GM19372 (cell line): ENCODE data around the gene CFAP44.
"Not testable (repeated sequence)": the region's sequence is repeated elsewhere in the genome, so short reads cannot be mapped to it uniquely, and the experiment has no call there.

Source experiments
- ATAC-seq: cut with Tn5 transposase; IDR thresholded peaks from one replicate; pipeline ENCODE4 v1.9.1; 2021; ENCODE audit warnings: mild to moderate bottlenecking, low read depth, moderate library complexity; ENCODE audit not compliant: unreplicated experiment

Gene CFAP44, protein sequence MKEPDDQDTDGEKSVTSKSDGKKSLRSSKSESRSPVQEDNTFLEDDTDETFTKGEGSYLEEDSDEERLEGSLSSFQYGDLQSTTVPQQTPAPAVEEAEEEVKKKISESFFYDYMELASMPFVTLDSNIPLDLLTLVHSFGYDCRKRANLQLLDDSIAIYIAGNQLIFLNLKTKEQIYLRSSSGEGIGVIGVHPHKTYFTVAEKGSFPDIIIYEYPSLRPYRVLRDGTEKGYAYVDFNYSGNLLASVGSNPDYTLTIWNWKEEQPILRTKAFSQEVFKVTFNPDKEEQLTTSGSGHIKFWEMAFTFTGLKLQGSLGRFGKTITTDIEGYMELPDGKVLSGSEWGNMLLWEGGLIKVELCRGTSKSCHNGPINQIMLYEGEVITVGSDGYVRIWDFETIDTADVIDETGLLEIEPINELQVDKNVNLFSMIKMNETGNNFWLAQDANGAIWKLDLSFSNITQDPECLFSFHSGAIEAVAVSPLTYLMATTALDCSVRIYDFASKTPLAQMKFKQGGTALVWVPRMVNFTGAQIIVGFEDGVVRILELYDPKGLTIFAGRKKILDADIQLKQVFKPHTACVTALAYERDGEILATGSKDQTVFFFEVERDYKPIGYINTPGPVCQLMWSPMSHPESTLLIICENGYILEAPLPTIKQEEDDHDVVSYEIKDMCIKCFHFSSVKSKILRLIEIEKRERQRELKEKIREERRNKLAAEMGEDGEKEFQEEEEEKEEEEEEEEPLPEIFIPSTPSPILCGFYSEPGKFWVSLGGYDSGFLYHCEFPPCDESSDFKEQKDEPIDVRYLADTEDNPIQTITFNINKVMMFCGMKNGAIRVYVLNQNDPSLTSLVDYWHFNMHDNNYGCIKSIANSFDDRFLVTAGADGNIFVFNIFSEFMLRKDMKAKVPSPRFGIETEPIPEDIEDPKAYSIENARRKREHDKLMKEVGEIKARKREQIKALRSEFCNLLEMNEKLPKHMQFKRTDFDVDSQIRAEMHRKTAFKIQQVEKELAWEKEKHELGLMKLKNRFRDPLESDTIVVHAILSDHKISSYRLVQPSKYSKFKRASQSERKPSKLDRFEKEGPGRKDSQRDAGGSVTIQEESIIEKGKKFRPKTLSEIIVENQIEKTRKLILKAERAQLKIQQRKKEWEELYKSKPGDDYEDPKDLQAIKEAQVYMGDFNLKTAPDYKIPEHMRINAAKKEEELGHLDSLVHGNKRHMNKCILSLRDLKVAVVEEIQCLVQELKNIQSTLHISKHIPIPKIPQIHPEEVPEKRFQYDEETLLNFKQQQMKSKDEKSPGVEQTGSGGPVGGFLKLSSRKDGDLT (N-terminal part only)

DNA sequence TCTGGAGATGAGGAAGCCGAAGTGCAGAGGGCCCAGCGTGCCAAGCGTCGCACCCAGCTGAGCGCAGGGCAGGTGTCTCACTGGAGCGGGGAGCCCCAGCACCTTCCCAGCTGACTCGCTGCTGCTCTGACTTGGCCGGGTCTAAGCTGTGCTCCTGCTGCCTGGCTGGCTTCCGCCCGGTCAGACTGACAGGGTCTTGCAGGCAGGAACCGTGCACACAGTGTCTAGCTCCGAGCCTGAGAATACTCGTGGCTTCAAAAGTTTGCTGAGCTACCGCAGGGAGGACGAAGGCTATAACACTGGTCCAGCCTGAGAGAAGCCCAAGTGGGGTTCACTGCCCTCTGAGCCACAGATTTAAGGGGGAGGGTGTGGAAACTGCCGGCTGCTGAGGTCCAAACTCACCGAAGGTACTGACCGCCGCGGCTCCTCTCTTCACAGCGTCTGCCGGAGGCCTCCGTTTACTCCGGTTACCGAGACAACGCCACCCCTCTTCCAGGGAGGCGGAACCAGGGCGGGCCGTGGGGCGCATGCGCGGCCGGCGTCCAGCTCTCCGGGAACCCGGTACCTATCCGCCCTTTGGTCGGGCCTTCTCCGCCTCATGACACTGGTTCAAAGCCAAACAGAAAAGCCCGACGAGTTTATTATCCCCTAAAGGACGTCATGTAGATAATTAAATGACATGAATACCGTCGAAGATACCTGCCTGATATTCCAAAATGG lies at the start of gene CFAP44:
CFAP44 (minus strand) TSS at position 443 of the 720 bp plus-strand sequence. CDS start 7,829 bp downstream, outside the sequence.
- no peak for ATAC-seq

DNA sequence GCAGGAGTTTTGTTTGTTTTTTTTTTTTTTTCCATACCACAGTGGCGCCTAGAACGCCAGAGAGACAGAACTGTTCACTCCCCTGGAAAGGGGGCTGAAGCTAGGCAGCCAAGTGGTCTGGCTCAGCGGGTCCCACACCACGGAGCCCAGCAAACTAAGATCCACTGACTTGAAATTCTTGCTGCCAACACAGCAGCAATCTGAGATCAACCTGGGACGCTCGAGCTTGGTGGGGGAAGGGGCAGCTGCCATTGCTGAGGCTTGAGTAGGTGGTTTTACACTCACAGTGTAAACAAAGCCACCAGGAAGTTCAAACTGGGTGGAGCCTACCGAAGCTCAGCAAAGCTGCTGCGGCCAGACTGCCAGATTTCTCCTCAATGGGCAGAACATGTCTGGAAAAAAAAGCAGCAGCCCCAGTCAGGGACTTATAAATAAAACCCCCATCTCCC lies 43.9 kb upstream of the CFAP44 start:
- ATAC-seq: no peak

DNA sequence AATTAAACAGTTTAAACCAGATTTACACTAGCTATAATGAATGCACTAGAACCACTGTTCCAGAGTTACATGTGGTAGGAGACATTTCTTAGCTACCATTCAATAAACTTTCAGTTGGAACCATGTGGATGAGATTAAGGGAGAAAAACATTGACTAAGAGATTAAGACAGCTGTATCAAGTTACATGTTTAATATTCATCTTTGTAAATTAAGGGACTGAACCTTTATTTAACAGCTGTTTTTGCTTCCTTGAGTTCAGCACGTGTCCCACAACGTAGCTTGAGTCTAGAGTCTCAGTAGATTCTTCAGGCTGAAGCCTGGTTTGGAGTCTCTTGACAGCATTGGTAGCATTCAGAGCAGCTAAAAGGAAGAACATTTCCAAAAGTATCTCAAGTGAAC lies 27.2 kb upstream of the CFAP44 start:
- no peak for ATAC-seq

DNA sequence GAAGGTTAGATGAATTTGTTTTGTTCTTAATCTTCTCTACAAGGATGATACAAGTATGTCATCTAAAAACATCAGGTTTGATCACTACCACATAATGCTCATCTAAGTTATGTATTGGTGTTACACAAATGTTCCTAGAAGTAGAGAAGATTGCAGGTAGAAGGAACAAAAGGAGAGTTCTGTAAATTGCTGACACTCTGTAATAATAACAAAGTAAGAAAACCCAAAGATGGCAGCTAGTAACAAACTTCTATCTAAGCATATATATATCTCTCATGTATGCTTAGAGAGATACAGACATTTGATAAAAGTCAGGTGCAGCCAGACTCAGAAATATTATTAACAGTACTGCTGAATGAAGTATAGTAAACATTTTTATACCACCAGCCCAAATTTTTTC lies 20.2 kb upstream of the CFAP44 start:
- ATAC-seq: no peak

DNA sequence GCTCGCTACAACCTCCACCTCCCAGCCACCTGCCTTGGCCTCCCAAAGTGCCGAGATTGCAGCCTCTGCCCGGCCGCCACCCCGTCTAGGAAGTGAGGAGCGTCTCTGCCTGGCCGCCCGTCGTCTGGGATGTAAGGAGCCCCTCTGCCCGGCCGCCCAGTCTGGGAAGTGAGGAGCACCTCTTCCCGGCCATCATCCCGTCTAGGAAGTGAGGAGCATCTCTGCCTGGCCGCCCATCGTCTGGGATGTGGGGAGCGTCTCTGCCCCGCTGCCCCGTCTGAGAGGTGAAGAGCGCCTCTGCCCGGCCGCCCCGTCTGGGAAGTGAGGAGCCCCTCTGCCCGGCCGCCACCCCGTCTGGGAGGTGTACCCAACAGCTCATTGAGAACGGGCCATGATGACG lies 17.3 kb upstream of the CFAP44 start:
- not testable (repeated sequence) for ATAC-seq

DNA sequence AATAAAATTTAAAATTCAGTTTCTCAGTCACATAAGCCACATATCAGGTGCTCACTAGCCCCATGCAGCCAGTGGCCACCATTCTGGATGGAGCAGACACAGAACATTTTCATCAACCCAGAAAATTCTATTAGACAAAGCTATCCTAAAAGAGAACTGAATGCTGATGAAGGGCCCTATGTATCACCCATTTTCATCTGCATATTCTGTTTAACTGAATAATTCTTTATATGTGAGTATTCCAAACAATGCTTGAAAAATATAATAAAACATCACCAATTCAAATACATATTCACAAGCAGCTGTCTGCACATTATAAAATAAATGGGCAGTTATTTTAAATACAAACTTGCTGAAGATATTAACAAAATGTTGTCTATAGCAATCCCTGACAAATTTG lies 14.2 kb upstream of the CFAP44 start:
- no peak for ATAC-seq

DNA sequence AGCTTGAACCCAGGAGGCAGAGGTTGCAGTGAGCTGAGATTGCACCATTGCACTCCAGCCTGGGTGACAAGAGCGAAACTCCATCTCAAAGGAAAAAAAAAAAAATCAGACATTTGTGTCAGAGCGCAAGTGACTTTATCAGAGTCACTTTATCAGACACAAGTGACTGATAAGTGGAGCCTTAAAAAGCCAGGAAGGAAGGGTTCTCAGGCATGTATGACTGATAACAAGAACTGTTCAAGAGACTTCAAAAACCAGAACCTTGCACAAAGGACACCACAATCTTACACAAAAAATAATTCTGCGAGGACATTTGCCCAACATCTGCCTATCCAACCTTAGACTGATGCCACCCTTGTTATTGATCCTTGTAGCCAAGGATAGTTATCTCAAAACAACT lies 13.3 kb upstream of the CFAP44 start:
- ATAC-seq: no peak

DNA sequence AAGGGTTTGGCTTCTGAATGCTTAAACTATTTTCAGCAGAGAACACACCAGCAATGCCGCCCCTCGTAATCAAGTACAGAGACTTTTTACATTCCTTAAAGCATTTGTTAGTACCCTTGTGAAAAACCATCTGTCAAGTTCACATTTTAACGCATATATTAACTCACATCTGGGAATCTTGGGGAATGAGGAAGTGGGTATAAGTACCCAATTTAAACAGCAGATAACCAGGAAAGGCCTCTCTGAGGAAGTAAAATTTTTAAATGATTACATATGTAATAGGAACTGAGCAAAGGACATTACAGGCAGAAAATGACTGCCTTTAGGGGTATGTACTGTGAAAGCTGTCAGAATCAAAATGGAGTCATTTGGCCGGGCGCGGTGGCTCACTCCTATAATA lies 12.8 kb upstream of the CFAP44 start:
- ATAC-seq: no peak

DNA sequence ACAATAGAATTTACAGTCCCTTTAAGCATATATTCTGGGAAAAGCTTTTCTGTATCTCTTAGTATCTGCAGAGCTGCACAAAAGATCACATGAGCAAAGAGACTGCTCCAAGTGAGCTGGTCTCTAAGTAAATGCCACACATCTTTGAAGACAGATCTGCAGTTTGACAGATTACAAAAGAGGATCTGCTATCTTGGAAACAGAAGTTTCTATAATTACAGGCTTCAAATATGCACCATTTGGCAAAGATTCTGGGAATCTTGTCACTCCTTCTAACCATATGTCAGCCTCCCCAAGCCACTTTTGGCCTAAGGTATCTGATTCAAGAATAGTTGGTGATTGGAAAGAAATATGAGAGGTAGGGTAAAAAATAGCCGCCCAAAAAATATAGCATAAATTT lies 9.6 kb upstream of the CFAP44 start:
- no peak for ATAC-seq

DNA sequence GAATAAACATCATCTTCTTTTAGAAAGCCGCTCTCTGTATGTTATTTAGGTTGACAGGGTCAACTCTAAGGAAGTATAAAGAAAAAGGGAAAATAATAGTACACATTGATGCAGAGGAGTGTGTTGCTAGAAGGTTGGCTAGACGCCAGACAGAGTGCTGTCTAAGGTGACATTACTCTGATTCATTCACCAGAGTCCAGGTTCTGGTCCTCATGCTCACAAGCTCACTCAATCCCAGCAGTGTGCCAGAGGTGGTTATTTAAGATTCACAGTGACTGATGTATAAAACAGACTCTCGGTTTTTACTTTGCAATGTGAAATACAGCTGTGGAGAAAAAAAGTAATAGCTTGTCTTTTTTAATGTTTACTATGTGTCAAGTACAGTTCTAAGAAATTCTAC lies 1.7 kb downstream of the CFAP44 start:
- ATAC-seq: no peak

DNA sequence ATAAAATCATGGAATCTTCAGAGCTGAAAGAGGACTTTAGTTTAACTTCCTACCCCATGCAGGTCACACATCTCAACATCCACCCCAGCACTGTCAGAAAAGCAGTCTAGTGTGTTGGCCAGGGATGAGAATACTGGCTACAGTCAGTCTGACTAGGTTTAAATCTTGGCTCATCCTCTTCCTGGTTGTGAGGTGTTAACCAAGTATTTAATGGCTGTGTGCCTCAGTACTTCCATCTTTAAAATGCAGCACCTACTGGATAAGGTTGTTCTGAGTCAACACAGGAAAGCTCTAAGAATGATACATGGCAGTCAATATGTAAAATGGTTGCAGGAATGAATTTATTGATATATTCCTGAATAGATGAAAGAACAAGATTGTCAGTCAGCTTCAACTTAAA lies 3.1 kb downstream of the CFAP44 start:
- ATAC-seq: no peak

DNA sequence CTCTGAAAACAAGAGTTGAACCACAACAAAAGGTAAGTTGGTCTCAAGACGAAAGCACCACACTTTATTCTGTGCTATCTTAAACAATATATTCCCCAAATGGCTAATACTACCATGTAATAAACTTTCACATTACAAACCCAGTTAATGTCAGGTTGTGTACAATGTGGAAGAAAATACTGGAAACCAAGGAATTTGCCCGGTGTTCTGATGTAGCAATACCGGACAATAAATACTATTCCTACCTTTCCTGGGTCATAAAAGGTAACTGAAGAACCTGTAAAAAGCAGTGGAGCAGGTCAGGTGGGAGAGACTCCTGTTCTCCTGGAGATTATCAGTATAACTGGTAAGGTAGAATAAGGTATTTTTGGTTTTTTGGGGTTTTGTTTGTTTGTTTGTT lies 3.9 kb downstream of the CFAP44 start:
- ATAC-seq: no peak

DNA sequence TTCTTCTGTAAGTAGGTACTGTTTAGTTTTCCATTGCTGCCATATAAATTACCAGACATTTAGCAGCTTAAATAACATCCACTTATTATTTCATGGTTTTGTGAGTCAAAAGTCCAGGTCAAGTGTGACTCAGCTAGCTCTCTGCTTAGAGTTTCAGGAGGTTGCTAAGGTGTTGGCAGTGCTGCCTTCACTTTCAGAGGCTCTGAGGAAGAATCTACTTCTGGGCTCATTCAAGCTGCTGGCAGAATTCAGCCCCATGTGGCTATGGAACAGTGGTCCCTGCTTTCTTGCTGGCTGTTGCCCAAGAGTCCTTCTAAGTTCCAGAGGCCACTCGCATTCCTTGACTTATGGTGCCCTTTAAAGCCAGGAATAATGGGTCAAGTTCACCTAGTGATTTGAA lies 4.5 kb downstream of the CFAP44 start:
- ATAC-seq: no peak

DNA sequence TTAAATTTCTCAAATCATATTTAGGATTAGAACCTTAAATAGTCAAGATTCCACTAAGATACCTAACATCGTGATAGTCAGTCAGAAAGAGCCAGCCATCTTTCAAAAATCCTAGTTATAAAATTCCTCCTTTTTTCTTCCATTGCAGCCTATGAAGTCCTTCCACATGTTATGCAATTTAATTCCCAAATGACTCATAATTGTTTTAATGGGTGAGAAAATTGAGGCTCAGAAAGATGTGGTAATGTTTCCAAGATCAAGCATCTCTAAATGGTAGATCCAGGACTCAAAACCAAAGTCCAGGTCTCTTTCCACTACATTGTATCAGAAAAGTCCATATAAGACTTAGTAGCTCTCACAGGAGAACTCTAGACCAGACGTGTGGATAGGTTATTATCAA lies 9.5 kb downstream of the CFAP44 start:
- no peak for ATAC-seq

DNA sequence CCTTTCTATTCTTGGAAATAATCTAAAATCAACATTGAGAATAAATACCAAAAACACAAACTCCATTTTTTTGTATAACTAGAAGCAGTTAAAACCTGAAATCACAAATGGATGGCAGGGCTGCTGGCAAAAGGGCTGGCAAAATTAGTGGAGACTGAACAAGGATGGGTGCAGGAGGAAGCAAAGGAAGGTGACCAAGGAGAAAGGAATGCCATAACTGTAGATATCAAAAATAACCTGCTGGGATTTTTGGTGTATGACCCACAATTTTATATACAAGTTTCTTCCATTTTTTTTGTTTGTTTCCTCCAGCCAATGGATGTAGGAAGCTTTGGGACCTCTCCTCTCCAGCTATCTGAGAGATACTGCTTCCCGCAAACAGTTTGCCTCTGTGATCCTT lies 12.7 kb downstream of the CFAP44 start:
- ATAC-seq: no peak

DNA sequence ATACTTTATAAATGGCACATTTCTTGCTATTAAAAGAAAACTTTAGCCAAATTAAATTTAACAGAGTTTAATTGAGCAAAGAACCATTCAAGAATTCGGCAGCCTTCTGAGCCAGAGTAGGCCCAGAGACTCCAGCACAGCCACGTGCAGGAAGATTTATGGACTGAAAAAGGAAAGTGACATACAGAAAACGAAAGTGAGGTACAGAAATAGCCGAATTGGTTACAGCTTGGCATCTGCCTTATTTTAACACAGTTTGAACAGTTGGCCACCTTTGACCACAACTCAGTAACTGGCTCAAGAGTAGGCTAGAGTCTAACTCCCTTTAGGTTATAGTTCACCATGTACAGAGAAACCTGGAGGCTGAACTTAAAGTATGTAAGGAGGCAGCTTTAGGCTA lies 17.6 kb downstream of the CFAP44 start:
- no peak for ATAC-seq

DNA sequence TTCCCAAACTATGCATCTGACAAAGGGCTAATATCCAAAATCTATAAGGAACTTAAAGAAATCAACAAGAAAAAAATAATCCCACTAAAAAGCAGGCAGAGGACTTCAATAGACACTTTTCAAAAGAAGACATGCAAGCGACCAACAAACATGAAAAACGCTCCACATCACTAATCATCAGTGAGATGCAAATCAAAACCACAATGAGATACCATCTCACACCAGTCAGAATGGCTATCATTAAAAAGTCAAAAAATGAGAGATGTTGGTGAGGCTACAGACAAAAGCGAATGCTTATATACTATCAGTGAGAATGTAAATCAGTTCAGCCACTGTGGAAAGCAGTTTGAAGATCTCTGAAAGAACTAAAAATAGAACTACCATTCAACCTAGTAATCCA lies 20.2 kb downstream of the CFAP44 start:
- ATAC-seq: no peak

DNA sequence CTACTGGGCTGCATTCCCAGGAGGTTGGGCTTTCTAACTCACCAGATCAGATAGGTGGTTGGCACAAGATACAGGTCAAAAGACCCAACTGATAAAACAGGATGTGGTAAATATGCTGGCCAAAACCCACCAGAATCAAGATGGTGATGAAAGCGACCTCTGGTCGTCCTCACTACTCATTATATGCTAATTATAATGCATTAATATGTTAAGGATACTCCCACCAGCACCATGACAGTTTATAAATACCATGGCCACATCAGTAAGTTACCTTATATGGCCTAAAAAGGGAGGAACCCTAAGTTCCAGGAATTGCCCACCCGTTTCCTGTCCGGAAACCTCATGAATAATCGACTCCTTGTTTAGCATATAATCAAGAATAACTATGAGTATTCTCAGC lies 31.6 kb downstream of the CFAP44 start:
- no peak for ATAC-seq

DNA sequence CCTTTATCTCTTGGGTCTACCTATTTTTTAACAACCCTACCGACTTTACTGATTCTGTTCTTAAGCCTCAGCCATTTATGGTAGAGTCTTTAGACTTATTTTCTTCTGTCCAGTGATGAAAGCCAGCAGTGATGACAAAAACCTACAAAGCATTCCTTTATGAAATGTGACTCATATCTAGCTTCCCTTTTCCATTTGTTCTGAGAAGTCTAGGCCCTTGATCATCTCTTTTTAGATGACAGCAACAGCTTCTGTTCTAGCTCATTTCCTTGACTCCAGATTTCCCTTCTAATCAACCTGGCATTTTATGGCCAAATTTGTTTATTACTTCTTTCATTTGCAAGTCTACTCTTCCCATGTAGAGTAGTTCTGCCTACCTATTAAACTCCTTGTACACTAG lies 36.1 kb downstream of the CFAP44 start:
- ATAC-seq: no peak

DNA sequence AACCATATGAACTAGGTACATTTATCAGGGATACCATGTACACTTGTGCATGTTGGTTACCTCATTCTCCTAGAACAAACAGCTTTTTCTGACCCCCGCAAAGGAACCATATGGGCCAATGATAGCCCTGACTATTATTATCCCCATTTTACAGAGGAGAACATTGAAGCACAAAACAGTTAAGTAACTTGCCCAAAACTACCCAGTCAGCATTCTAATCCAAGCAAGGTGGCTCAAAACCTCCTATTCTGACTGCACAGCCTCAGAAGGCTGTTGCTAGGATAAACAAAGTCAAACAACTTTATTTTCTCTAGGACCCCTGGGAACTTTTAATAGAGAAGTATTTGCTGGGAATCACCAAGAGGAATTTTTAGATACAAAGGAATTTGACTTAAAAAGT lies 36.7 kb downstream of the CFAP44 start:
- ATAC-seq: no peak
